Mucosa of stomach (tissue), 1 donor: ENCODE data around the gene ACSL5.

ENCODE experiments used
- H3K27me3 ChIP-seq: one replicate; pipeline ENCODE4 v1.7.0; 2013; ENCODE audit warnings: mild to moderate bottlenecking, low read length; ENCODE audit not compliant: control insufficient read depth, insufficient read depth
- H3K36me3 ChIP-seq: one replicate; pipeline ENCODE4 v1.7.0; 2013; ENCODE audit warnings: low read length; ENCODE audit not compliant: control insufficient read depth, insufficient read depth
- H3K4me1 ChIP-seq: one replicate; pipeline ENCODE4 v1.7.0; 2013; ENCODE audit warnings: mild to moderate bottlenecking, low read length; ENCODE audit not compliant: control insufficient read depth, insufficient read depth
- H3K4me3 ChIP-seq: one replicate; pipeline ENCODE4 v1.7.0; 2013; ENCODE audit warnings: low read length
- H3K9ac ChIP-seq: one replicate; pipeline ENCODE4 v1.7.0; 2013; ENCODE audit warnings: mild to moderate bottlenecking, low read length, moderate library complexity
- H3K9me3 ChIP-seq: one replicate; pipeline ENCODE4 v1.7.0; 2013; ENCODE audit warnings: mild to moderate bottlenecking, low read length, moderate library complexity; ENCODE audit not compliant: control insufficient read depth
- donor health status: Pancreatic carcinoma.

ACSL5 gene

GRCh38 chr10:112340601-112341000 lies 33.3 kb upstream of the ACSL5 start:
- no peak overlapping the region for H3K4me3 ChIP-seq
- H3K36me3 ChIP-seq: no peaks in the 10 kb centered on the region
- H3K9ac ChIP-seq: no peak overlapping the region
- peaks cover 17% of the 10 kb centered on the region for H3K4me1 ChIP-seq
- H3K9me3 ChIP-seq: no peaks in the 10 kb centered on the region
- no peaks in the 10 kb centered on the region for H3K27me3 ChIP-seq

- Histone ChIP-seq H3K9ac (no peak overlapping the region), H3K4me1 (peaks cover 6% of the 10 kb centered on the region), H3K4me3 (no peak overlapping the region), H3K9me3 (no peaks in the 10 kb centered on the region), H3K36me3 (no peaks in the 10 kb centered on the region), H3K27me3 (no peaks in the 10 kb centered on the region)
Observed at GRCh38 chr10:112343056-112343806, 30.7 kb upstream of the ACSL5 start.

GRCh38 chr10:112344261-112344660 lies 29.7 kb upstream of the ACSL5 start:
- H3K4me3 ChIP-seq: no peak overlapping the region
- H3K9ac ChIP-seq: no peak overlapping the region
- peaks cover under 1% of the 10 kb centered on the region for H3K4me1 ChIP-seq
- no peaks in the 10 kb centered on the region for H3K27me3 ChIP-seq
- no peaks in the 10 kb centered on the region for H3K9me3 ChIP-seq
- H3K36me3 ChIP-seq: no peaks in the 10 kb centered on the region

GRCh38 chr10:112345202-112345601 lies 28.7 kb upstream of the ACSL5 start:
- Histone ChIP-seq H3K9ac (no peak overlapping the region), H3K27me3 (no peaks in the 10 kb centered on the region), H3K4me1 (no peaks in the 10 kb centered on the region), H3K9me3 (no peaks in the 10 kb centered on the region), H3K4me3 (no peak overlapping the region), H3K36me3 (no peaks in the 10 kb centered on the region)

GRCh38 chr10:112345743-112346142 lies 28.2 kb upstream of the ACSL5 start:
- no peaks in the 10 kb centered on the region for H3K9me3 ChIP-seq
- no peak overlapping the region for H3K4me3 ChIP-seq
- no peaks in the 10 kb centered on the region for H3K4me1 ChIP-seq
- no peaks in the 10 kb centered on the region for H3K27me3 ChIP-seq
- H3K36me3 ChIP-seq: no peaks in the 10 kb centered on the region
- H3K9ac ChIP-seq: no peak overlapping the region

GRCh38 chr10:112346774-112347173 lies 27.1 kb upstream of the ACSL5 start:
- no peak overlapping the region for H3K4me3 ChIP-seq
- H3K27me3 ChIP-seq: no peaks in the 10 kb centered on the region
- H3K9me3 ChIP-seq: no peaks in the 10 kb centered on the region
- no peaks in the 10 kb centered on the region for H3K4me1 ChIP-seq
- no peaks in the 10 kb centered on the region for H3K36me3 ChIP-seq
- no peak overlapping the region for H3K9ac ChIP-seq

GRCh38 chr10:112347709-112348671 lies 25.9 kb upstream of the ACSL5 start:
- Histone ChIP-seq H3K9me3 (no peaks in the 10 kb centered on the region), H3K27me3 (no peaks in the 10 kb centered on the region), H3K4me3 (no peak overlapping the region), H3K4me1 (no peaks in the 10 kb centered on the region), H3K9ac (no peak overlapping the region), H3K36me3 (no peaks in the 10 kb centered on the region)

- Histone ChIP-seq H3K36me3 (no peaks in the 10 kb centered on the region), H3K9me3 (no peaks in the 10 kb centered on the region), H3K4me3 (no peak overlapping the region), H3K27me3 (no peaks in the 10 kb centered on the region), H3K9ac (no peak overlapping the region), H3K4me1 (no peaks in the 10 kb centered on the region)
Observed at GRCh38 chr10:112348759-112349158, 25.2 kb upstream of the ACSL5 start.

GRCh38 chr10:112349521-112350085 lies 24.3 kb upstream of the ACSL5 start:
- Histone ChIP-seq H3K4me1 (no peaks in the 10 kb centered on the region), H3K36me3 (no peaks in the 10 kb centered on the region), H3K9me3 (no peaks in the 10 kb centered on the region), H3K4me3 (no peak overlapping the region), H3K9ac (no peak overlapping the region), H3K27me3 (no peaks in the 10 kb centered on the region)

GRCh38 chr10:112351146-112351545 lies 22.8 kb upstream of the ACSL5 start:
- H3K36me3 ChIP-seq: no peaks in the 10 kb centered on the region
- H3K4me1 ChIP-seq: no peaks in the 10 kb centered on the region
- no peak overlapping the region for H3K4me3 ChIP-seq
- no peaks in the 10 kb centered on the region for H3K9me3 ChIP-seq
- H3K9ac ChIP-seq: no peak overlapping the region
- no peaks in the 10 kb centered on the region for H3K27me3 ChIP-seq

GRCh38 chr10:112352044-112352443 lies 21.9 kb upstream of the ACSL5 start:
- Histone ChIP-seq H3K4me1 (no peaks in the 10 kb centered on the region), H3K9ac (no peak overlapping the region), H3K36me3 (no peaks in the 10 kb centered on the region), H3K4me3 (no peak overlapping the region), H3K9me3 (no peaks in the 10 kb centered on the region), H3K27me3 (no peaks in the 10 kb centered on the region)

- H3K4me3 ChIP-seq: no peak overlapping the region
- no peak overlapping the region for H3K9ac ChIP-seq
- no peaks in the 10 kb centered on the region for H3K36me3 ChIP-seq
- H3K27me3 ChIP-seq: no peaks in the 10 kb centered on the region
- no peaks in the 10 kb centered on the region for H3K4me1 ChIP-seq
- no peaks in the 10 kb centered on the region for H3K9me3 ChIP-seq
Observed at GRCh38 chr10:112353046-112353445, 20.9 kb upstream of the ACSL5 start.
